ENCODE measurements around the gene AGO1.

- no peak for TF ChIP-seq CTCF (IDR thresholded peaks at IDR 0.05)
- TF ChIP-seq POLR2A (IDR thresholded peaks at IDR 0.05) = no peak
Observed at GRCh38 chr1:35844826-35845225, 38.2 kb upstream of the AGO1 start.
